GM19193 (cell line): ENCODE results near the gene IGFBP1.

Experiments
- POLR2A ChIP-seq: IDR thresholded peaks from 4 replicates; pipeline ENCODE4 v1.6.1; 2011; ENCODE audit not compliant: insufficient read depth, insufficient read length; ENCODE audit errors: extremely low read depth

The IGFBP1 gene

DNA sequence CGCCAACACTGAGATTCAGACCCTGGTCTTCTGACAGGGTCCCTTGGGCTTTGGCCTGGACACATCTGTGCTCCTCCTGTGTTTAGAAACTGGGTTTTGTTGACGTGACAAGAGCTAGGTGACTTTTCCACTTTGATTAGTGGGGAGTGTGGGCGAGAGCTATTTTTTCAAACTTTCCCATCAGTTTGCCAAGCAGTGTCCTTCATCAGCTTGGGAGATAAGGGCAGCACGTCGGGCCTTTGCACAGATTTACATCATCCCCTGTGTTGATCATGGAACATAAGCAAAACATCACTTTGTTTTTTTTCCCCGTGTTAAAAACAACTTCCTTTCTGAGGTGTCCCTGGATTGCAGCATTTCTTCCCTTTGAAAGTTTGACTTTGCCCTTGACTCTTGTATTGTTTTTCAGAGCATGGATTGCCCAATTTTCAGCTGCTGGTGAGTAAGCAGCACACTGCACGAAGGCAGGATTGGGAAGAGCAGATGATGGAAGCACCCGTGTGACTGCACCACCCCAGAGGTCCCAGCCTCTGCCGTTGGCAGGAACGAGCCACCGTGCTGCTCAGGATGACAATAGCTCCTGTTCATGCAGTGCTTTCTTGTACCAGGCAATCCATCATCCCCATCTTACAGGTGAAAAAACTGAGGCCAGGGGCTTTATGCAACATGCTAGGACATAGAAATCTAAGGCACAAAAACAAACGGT, 6.4 kb upstream of the IGFBP1 start:
- TF ChIP-seq POLR2A, result no peak

DNA sequence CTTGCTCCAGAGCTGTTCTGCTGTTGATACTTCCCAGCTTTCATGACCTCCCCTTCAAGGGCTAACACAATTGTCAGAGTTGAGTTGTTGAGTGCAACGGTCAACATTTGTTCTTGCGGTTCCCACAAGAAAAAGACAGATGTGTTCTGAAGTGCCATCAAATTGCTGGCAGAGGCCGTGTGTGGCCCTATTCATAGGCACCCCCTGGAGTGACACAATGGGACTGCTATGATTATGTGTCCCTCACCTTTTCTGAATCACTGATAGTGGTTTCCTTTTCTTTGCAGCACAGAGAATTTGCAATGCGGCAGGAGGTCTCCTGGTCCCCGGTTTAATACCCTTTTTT, 5.8 kb upstream of the IGFBP1 start:
- no peak for TF ChIP-seq POLR2A

DNA sequence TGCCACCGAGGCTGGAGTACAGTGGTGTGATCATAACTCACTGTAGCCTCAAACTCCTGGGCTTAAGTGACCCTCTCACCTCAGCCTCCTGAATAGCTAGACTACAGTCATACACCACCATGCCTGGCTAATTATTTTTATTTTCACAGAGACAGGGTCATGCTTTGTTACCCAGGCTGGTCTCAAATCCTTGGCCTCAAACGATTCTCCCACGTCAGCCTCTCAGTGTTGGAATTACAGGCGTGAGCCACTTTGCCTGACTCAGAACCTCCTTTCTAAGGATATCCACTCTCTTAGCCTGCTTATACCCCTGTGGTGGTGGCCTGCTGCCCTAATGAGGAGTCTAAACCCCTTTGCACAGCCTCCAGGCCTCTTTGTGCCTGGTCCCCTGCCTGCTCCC, 4.2 kb upstream of the IGFBP1 start:
- no peak for TF ChIP-seq POLR2A

DNA sequence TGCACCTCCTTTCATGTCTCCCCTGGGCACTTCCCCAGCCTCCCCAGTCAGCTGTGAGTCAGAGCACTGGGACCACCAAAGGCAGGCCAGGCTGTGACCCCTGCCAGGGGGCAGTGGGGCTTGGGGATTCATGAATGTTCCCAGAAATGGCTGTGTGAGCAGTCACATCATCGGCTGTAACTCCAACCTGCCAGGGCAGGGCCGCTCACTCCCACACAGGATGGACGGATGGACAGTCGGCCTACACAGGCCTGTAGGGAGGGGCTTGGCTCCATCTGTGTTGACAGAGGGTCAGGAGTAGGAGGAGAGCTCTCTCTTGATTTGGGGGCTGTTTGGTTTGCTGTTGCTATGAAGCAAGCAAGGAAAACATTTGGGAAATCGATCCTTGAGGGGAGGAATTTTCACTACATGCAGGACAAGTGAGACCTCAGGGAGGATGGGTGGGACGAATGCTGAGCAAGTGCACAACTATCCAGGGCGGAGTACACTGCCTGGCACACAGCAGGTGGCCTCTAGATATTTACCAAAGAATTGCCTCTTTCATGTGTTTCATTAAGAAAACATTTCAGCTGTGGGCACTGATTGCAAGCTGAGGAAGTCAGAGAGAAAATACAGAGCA, 2.9 kb upstream of the IGFBP1 start:
- TF ChIP-seq POLR2A, result no peak

DNA sequence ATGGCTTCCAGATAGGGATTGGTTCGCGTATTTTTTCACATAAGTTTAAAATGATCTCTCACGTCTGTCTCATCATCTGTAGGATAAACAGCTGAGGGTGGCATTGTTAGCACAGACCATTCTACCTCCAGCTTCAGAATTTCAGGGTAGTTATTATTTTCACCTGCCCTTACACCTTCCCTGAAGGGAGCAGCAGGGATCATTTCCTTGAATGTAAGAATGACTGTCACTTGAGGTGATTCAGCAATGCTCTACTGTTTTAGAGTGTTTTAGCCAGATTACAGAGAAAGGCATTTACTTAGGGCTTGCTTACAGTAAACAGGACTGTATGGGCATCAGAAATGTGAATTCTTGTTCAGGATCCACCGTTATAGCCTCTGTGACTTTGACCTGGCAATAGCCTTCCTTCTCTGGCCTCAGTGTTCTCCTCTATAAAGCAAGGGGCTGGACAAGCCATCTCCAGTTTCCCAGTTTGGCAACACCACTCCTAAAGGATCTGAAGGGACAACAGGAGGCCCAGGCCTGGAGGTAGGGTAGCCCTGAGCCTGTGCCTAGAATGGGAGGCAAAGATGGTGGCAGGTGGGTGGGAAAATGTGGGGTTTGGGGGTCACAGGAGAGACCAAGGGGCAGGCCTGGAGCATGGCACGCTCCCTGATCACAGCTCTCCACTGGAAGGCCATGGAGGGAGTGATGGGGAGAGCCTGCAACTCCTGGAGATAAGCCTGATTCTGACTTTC, 1.2 kb upstream of the IGFBP1 start:
- no peak for TF ChIP-seq POLR2A

DNA sequence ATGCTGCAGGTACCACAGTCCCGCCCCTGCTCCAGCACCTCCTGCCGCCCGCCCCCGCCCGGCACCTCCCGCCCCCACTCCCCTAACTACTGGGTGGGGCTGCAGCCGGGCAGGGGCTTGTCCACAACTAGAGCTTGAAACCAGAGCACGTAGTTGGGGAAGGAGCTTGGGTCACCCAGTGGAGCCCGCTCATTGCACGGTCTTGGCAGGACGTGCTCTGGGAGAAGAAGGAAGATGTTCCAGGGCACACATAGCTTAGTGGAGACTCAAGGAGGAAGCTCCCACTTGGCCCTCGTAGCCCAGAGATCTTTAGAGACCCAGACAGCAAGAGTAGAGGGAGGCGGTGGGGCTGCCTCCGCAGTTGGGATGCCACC, 692 bp downstream of the IGFBP1 start:
- TF ChIP-seq POLR2A, result no peak

DNA sequence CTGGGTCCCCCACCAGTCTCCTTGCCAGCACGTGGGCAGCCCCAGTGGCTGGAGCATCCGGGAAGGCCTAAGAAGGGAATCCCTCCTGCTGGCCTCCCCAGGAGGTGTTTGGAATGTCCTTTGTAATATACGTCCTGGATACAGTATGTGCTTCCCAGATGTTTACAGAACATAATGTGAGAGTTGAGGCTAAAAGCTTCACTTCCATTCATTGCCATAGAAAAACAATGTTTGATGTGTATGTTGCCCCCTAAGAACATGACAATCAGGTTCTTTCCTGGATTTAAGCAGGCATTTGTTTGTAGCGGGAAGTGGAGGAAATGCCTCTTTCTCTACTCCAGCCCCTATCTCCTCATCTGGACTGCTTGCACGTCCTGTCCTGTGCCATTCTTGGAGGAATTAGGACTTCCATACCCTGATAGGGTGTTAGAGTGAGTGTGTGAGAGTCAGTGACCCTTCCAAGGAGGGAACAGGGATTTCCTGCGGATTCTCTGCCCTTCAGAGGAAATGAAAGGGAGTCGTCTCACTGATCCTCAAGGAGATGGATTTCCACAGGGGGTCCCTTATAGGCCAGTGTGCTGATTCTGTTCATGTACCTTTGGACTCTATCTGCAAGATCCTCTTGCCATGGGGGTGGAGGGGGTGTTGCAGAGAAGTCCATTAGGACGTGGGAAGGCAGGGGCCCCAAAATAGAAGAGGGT, 1.2 kb downstream of the IGFBP1 start:
- no peak for TF ChIP-seq POLR2A

DNA sequence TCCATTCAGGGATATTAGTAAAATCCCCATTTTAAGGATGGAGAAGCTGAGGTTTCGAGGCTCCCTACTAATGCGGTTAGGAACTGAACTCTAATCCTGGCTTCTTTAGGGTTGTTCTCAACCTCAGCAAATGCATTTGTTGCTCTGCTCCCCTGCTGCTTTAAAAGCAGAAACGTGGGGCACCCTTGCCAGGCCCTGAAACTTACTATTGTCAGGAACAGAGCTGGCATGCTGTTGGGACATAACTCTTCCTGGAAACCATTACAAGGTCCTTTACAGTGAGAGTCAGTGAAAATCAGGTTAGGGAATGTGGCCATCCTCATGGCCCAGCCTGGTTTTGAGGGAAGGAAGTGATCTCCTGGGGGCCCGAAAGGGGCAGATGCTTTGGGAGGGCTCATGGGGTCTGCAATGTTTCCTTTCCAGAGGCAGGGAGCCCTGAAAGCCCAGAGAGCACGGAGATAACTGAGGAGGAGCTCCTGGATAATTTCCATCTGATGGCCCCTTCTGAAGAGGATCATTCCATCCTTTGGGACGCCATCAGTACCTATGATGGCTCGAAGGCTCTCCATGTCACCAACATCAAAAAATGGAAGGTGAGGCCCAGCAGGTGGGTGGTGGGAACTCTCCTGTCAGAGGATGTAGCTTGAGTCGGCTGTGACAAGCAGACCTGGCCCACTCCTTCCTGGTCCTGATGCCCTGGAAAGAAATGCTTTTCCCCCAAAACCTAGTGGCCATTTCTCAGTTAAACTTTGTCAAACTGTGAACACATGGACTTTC, 2.0 kb downstream of the IGFBP1 start:
- TF ChIP-seq POLR2A, result no peak

DNA sequence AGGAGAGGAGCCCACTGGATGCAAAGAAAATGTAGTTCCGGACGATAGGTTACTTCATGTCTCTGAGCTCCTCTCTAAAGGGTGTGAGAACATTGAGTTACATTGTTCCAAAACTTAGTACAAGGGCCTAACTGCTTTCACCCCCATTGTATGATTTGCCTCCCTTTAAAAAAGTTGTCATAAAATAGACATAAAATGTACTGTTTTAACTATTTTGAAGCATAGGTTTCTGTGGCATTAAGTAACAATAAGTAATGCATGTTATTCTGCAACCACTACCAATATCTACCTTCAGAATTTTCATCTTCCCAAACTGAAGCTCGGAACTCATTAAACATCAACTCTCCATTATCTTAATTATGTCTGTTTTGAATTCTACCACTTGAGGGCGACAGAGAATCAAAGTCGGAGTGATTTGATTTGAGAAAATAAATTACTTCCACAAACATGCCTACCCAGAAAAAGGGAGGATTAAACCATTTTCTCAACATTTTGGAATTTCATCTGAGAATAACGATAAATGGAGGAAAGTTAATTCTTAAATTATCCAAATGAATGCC, 2.7 kb downstream of the IGFBP1 start:
- no peak for TF ChIP-seq POLR2A

DNA sequence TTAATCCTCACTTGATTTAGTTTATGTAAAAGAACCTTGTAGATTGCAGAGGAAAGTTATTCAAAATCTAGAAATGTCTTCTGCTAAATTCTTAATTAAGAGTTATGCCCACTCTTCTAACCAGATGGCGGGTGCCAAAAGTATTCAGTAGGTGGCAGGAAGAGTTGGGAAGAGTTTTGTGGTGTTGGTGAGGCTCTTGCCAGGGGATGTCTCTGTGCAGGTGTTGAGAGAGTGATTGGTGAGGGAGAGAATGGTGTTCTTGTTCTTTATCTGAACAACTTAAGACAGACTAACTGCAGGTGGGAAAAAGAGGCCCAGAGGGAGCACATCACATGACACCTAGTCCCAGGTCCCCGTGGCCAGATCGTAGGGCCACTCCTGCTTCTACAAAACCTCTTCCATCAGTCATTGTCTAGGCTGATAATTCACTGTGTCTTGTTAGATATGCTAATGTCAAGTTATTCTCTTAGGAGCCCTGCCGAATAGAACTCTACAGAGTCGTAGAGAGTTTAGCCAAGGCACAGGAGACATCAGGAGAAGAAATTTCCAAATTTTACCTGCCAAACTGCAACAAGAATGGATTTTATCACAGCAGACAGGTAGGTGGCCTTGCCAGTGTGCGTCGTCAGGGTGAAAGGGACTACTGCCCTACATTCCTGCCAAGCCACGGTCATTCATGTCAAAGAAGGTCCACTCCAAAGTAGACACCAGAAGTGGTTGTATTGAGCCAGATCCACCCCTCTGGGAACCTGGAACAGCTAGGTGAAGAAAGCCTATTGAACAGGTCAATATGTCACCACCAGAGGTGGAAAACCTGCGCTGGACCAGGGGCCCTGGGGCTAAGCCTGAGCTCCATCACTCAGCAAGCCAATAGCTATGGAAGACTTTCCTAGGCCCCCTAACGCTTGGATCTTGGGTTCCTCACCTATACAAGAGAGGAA, 3.4 kb downstream of the IGFBP1 start:
- TF ChIP-seq POLR2A, result no peak

DNA sequence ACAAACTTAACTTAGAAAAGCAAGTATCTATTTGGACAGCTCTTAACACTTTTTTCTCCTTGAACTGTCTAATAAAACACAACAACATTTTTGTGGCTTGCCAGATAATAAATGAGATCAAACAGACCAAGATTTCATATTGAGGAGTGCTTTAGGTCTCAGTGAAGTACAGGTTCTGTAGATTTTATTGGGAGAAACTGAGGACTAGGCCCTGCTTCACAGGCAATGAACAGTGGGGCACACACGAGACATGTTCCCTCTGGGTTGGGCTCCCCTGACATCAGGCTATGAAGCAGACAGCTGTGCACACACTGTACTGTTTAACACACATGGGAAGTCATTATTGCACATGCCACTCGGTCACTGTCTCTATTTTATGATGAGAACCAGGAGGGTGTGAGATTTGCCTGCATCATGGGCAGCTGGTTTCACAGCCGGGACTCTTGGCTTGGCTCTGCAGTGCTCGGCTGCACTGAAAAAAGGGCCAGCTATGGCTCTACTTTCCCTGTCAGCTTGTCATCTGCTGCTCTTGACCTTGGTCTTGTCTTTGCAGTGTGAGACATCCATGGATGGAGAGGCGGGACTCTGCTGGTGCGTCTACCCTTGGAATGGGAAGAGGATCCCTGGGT, 4.2 kb downstream of the IGFBP1 start:
- no peak for TF ChIP-seq POLR2A

DNA sequence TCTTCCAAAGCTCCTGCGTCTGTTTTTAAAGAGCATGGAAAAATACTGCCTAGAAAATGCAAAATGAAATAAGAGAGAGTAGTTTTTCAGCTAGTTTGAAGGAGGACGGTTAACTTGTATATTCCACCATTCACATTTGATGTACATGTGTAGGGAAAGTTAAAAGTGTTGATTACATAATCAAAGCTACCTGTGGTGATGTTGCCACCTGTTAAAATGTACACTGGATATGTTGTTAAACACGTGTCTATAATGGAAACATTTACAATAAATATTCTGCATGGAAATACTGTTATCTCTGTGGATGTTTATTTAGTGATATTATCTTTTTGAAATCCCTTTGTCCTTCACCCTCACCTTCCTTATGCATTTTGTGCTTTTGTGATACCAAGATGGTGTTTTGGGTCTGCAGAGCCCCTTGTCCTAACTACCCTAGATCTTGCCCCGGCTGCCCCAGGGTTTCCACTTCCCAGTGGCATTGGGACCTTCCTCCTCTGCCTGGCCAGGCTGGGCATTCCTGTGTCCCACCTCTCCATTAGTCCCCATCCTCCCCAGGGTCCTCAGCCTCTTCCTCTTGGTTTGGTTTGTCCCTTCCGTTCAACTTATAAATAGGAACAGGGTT, 5.2 kb downstream of the IGFBP1 start:
- no peak for TF ChIP-seq POLR2A

DNA sequence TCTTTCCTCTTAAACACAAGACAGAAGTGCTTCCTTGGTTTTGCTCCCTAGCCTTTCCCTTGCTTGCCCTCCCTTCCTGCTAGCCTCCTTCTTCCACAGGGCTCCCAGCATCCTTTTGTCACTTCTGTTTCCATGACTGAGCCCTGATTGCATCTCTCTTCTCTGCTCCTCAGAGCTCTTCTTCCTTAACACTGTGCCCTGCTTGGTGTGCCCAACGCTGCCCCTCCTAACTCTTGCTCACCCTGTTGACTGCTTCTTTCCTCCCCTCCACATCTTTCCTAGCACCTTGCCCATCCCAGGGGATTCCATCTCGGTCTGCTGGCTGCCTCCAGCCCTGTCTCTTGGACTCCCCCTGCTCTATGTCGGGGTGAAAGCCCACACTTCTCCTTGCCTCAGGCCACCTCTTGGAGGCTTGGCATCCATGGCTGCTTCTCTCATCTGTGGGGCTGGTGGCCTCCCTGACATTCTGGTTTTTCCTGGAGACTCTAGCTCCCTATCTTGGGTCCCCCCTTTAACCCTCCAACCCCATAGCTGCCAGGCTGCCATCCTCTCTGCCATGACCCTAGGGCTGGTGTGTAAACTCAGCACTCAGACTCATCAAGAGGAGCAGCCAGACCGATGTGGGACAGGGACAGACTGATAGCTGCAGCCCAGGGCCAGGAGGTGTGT, 5.8 kb downstream of the IGFBP1 start:
- TF ChIP-seq POLR2A, result no peak

DNA sequence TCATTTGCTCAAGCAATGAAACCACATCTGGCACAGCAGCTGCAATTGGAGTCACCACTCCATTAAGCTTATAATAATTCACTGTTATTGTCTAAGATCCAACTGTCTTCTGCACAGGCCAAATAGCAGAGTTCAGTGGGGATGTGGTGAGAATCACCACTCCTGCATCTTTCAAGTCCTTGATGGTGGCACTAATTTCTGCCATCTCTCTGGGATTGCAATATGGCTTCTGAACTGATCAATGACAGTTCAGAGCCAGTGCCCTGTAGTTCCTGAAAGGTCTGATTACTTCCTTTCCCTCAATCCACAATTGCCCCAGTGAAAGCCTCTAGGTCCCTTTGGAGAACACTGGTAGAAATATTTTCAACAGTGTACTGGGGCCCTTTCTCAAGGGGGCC, 6.4 kb downstream of the IGFBP1 start:
- TF ChIP-seq POLR2A, result no peak
